ENCODE data around the gene MMP23B.
"Not testable (repeated sequence)": the region's sequence is repeated elsewhere in the genome, so short reads cannot be mapped to it uniquely, and the experiment has no call there.

The MMP23B gene

DNA sequence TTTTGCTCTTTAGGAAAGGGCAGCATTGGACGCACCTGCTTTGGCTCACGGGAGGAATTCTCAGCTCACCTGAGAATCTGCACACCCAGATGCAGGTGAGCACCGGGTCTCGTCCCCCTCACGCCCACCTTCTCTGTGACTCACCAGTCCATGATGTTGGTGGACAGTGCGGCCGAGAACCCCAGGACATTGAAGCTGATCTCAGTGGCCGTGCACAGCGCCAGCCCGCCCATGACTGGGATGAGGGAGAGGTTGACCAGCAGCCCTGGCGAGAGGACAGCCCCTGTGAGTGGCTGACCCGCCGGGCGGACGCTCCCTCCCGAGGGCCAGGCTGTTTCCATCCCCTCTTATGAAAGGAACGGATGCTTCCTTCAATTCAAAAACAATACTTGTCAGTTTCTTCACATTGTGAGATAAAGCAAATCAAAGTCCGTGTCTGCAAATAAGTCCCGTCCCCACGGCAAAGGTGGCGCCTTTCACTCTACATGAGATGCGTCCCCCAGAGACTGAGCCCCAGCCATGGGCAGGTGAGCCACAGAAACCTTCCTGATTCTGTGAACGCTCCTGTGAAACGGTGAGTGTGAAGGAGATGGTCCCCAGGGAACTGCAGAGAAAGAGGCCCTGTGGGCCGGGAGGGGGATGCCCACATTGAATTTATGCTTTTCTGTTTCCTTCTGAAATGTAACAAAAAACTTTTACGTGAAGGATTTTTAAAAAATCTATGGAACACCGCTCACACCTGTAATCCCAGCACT lies 39.6 kb downstream of the MMP23B start:
- no peak for DNase-seq

DNA sequence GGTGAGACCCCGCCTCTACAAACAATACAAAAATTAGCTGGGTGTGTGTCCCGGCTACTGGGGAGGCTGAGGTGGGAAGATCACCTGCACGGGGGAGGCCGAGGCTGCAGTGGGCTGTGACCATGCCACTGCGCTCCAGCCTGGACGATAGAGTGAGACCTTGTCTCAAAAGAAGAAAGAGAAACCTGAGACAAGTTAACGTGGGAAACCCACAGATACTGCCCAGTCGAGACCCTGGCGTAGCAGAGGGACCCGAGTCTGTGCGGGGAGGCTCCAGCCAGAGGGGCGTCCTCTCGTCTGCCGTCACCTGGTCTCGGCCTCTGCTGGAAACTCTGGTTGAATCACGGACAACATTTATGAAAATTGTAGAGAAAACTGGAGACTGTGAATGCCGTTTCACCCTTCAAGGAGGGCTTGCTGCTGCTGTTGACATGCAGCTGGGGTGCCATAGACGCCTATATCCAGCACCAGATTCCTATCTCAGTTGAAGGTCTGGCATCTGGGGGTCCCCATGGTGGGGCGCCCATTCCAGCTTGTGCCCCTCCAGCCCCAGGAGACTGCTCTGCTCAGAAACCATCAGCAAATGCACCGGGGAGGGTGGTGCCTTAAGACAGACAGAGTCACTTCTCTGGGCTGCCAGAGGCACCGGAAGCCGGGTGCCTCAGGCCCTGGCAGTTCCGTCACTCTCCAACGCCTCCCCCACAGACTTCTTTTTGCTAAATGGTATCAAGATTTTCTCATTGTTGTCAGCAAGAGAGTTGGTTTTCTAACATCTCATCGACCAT lies 40.4 kb downstream of the MMP23B start:
- DNase-seq: no peak

DNA sequence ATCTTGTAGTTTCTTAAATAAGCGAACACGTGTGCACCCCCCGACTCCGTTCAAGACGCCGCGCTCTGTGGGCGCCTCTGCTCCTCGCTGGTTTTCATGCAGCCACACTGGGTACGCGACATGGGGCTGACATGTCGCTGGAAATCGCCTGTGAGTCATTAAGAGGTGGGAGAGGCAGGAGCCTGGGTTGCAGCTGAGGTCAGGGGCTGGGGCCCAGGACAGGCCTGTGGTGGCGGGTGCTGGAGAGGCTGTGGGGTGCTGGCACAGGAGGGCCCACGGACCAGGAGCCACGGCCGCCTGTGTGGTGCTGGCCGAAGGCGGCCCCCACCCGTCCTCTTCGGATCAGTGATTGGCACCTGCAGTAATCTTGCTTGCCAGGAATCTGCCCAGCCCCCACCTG lies 42.8 kb downstream of the MMP23B start:
- DNase-seq: not testable (repeated sequence)

DNA sequence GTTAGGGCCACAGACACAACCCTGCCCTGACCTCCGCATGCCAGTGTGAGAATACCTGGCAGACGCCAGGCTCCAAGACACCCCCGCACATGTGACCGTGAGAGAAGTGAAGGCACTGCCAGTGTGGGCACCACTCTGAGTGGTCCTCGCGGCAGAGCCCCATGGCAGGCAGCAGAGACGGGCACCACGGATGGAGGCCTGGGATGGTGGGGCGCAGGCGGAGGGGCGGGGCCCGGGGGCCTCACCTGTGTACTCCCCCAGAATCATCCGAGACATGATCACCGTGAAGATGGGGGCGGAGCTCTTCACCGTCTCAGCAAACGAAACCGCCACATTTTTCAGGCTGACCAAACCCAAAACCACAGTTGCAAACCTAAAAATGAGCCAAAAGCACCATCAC lies 43.2 kb downstream of the MMP23B start:
- DNase-seq: not testable (repeated sequence)

DNA sequence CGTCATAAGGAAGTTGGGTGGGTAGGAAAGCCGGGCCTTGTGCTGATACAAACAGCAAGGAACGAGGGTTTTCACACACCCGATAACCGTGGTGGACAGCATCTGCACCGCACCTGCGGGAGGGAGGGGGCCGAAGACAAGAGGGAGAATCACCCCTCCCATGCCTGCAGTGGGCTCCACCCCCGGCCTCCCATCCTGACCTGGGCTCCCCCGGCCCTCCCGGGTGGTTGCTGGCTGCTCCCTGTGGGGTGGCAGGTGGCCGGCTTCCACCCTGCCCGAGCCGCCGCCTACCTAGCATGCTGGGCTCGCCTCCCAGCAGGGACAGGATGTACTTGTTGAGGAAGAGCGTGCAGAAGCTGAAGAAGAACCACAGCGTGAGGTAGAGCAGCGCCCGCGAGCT lies 44.1 kb downstream of the MMP23B start:
- DNase-seq: not testable (repeated sequence)

DNA sequence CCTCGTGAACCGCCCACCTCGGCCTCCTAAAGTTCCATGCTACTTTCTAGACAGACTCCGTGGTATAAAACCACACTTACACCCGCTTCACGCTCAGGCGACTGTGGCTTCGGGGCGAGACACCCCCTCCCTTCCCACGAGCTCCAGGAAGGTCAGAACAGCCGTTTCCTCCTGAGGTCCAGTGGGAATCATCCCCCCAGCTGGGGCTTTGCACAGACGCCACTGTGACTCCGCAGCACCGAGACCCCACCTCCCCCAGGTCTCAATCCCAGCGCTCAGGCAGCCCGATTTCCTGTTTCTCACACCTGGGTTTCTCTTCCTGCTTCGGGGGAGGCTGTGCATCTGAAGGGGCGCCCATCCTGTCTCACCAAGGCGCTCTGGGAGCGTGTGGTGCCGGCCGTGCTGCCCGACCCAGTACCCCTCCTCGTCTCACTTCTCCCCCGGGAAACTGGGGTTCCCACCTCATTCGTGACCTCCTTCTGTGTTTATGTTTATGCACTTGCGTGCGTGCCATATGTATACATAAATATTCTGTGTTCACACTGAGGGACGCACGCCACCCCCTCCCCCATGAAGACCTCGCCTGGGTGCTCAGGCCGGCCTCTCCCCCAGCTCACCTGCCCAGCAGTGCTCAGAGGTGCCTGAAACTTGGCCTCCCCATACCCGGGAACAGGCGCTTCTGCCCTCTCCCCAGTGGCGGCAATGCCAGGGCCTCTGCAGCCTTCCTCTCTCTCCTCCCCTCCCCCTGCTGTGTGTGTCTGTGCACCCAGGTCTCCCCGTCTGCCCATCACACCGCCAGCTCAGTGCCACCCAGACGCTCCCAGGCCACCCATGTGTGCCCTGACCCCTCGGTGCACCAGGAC lies 46.0 kb downstream of the MMP23B start:
- DNase-seq: peak in 4 of 5 donors; percentile 24 to 52 (median 42)

DNA sequence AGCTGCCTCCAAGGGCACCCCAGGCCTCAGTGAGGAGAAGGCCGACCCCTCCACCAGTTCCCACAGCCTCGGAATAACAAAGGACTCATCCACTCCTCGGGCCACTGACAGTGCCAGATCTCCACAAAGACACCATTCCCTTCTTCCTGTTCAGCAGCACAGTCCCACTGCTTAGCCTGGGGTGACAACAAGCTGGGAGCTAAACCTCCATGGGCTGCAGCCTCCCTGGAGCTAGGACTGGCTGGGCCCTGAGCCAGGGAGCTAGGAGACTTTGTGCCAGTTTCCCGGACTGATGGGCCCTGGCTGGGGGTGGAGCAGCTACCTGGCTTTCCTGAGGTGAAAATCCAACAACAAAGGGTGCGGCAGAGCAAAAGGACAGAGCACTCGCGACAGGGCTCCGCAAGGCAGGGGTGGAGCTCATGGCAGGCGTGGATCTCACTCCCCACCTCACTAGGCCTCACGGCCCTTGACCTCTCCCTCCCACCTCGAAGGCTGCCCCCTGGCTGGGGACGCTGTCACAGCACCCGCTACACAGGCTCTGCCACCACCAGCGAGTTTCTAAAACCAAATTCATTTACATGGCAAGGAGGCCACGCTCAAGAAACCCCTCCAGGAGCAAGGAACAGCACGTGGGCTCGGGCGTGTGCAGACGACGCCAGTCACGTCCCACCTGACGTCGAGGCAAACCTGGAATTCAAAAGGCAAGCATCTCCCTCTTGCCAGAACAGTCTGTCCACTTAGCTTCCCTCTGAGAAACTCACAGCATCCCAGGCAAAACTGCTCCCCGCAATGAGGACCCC lies 46.8 kb downstream of the MMP23B start:
- DNase-seq: peak in 1 of 5 donors; percentile 31

DNA sequence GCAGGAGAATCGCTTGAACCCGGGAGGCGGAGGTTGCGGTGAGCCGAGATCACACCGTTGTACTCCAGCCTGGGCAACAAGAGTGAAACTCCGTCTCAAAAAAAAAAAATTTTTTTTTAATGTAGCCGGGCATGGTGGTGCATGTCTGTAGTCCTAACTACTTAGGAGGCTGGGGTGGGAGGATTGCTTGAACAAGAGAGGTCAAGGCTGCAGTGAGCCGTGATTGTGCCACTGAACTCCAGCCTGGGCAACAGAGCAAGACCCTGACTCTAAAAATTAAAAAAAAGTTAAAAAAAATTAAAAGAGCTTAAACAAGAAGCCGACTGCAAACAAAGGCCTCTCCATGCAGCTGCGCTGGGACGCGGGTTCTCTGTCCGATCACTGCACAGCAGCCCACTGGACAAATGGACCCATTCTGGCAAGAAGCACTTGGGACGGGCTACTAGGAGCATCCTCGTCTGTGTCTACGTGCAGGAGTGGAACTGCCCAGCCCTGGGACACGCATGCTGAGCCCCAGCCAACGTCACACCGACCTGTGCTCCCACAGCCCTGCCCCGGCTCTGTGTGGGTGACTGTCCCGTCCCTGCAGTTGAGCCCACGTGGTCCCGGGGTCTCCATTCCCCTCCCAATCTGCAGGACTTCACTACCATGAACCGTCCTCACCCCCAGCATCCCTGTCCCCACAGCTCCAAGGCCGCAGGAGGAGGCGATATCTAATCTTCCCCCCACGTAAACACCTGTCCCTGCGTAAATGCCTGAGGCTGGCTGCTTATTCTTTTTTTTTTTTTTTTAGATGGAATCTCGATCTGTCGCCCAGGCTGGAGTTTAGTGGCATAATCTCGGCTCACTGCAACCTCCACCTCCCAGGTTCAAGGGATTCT lies 48.3 kb downstream of the MMP23B start:
- no peak for DNase-seq

DNA sequence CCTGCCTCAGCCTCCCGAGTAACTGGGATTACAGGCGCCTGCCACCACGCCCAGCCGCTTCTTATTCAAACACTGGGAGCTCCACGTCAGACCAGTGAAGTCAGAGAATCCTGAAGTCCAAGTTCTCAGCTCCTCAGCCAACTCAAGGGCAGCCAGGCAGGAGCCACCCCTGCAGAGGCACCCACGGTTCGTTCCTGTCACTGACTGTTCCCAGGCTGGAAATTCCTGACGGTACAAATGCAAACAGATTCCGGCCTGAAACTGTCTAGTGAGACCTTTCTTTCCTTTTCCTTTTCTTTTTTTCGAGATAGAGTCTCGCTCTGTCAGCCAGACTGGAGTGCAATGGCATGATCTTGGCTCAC lies 48.9 kb downstream of the MMP23B start:
- DNase-seq: no peak

DNA sequence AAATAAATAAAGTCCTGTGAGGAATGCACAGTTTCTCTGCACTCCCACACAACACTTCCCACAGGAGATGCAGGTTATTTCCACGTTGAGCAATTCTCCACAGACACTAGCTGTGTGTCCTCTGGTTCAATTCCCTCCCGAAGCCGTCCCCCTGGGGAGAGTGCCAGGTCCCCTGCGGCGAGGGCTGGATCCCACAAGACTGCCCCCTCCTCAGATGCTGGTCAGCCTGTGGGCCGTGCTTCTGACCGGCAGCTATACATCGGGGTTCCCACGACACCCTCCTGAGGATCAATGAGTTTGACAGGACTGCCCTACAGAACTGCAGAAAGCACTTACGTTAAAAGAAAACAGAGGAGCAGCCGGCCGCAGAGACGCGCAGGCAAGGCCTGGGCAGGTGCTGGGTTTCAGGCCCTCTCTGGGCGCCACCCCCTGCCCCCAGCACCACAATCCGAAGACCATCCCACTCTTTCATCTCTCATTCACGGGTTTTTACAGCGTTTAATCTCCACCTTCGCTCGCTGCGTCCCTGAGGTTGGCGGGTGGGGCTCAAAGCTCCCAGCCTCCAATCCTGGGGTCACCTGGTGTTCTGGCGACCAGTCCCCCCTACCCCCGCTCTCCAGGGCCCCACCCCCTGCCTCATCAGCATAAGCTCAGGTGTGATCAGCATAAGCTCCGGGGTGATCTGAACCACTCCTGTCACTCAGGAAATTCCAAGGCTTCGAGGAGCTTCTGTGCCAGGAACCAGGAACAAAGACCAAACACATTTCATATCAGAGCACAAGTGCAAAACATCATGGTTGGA lies 51.3 kb downstream of the MMP23B start:
- no peak for DNase-seq
